GM21528 (cell line): ENCODE results near the gene CCDC116.
"Not testable (repeated sequence)": the region's sequence is repeated elsewhere in the genome, so short reads cannot be mapped to it uniquely, and the experiment has no call there.

Experiments
- ATAC-seq: cut with Tn5 transposase; IDR thresholded peaks from one replicate; pipeline ENCODE4 v1.9.1; 2021; ENCODE audit warnings: mild to moderate bottlenecking, moderate library complexity; ENCODE audit not compliant: unreplicated experiment, low FRiP score

Gene CCDC116

GRCh38 chr22:21629255-21630149 is 3.1 kb upstream of the CCDC116 start, which contains the start of gene YDJC:
Gene YDJC, minus strand, starts transcription at chr22:21630022. Its CDS starts 8 bp downstream, at chr22:21630014.
- peak; percentile 75 for ATAC-seq

DNA sequence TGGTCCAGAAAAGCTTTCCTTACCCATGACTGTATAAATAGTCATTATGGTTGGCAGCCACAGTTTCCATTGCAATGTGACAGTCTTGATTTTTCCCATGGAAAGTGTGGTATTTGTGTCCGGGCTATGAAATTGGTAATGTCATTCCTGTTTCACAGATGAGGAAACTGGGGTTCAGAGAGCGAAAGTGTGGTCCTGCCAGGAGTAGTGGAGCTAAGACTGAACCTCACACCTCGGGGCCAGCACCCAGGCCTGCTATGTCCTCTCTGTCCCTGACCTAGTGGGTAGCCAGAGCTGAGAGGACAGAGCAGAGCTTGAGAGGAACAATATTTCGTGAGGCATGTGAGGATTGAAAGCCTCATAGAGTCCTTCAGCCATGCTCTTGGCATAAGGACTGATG is 1.5 kb upstream of the CCDC116 start:
- ATAC-seq = no peak

DNA sequence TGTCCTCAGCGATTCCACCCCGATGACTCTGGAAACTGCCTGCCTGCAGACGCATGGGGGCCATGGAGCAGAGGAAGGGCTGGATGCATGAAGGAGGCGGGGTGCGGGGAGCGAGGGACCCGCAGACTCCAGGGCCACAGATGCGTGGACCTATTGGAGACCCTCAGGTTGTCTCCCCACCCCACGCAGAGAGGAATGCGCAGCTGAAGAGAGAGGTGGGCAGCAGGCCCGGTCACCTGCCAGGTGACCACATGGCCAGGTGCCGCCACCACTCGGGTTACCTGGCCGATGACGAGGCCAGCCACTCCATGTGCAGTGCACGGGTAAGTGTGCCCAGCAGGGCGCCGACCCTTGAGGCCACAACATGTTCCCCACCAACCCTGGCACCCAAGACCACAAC is 371 bp downstream of the CCDC116 start:
- no peak for ATAC-seq

- no peak for ATAC-seq
Observed at GRCh38 chr22:21633481-21633880, 921 bp downstream of the CCDC116 start.

- ATAC-seq = no peak
Observed at GRCh38 chr22:21634081-21634480, 1.5 kb downstream of the CCDC116 start.

GRCh38 chr22:21634844-21635243 is 2.3 kb downstream of the CCDC116 start:
- no peak for ATAC-seq

GRCh38 chr22:21635771-21636510 is 3.4 kb downstream of the CCDC116 start:
- no peak for ATAC-seq

DNA sequence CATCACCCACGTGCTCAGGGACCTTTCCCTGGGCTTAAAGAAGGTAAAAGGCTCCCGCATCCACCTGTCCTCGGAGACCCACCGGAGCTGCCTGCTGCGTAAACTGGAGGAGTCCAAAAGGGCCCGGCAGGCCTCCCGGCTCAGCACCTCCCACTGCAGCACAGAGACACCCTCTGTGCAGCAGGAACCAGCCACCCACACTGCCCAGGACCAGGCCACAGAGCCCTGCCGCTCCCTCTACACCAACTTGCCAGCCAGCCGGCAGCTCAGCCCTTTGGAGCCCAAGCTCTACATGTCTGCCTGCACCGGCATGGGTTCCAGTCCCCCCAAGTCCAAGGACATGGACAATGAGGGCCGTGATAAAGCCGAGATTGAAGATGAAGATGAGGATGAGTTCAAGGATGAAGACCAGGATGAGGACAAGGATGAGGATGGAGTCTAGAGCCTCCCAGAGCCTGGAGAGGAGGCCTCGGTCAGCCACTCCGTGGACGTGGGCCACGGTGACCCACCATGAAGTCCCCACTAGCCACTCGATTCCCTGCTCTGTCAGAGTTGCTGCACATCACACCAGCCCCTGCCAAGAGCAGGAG is 4.2 kb downstream of the CCDC116 start:
- no peak for ATAC-seq

DNA sequence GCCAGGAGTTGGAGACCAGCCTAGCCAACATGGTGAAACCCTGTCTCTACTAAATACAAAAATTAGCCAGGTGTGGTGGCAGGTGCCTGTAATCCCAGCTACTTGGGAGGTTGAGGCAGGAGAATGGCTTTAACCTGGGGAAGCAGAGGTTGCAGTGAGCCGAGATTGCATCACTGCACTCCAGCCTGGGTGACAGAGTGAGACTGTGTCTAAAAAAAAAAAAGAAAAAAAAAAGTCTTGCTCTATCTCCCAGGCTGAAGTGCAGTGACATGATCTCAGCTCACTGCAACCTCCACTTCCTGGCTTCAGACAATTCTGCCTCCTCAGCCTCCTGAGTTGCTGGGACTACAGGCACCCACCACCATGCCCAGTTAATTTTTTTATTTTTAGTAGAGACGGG is 4.9 kb downstream of the CCDC116 start:
- ATAC-seq = not testable (repeated sequence)

GRCh38 chr22:21639359-21639758 is 6.8 kb downstream of the CCDC116 start:
- no peak for ATAC-seq

DNA sequence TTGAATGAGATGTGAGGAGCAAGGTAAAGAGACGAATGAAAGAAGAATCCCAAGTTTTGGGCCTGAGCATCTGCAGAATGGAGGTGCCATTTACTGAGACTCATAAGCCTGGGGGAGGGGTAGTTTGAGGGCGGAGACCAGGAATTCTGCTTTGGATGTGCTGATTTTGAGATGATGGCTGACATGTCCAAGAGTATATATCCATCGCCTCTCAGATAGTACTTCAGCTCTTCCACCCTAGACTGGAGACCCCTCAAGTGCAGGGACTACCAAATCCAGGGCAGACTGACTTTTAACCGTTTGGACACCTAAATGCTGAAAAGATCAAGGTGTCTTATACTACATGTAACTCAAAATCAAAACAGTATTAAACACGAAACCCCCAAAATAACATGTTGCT is 8.2 kb downstream of the CCDC116 start:
- no peak for ATAC-seq

DNA sequence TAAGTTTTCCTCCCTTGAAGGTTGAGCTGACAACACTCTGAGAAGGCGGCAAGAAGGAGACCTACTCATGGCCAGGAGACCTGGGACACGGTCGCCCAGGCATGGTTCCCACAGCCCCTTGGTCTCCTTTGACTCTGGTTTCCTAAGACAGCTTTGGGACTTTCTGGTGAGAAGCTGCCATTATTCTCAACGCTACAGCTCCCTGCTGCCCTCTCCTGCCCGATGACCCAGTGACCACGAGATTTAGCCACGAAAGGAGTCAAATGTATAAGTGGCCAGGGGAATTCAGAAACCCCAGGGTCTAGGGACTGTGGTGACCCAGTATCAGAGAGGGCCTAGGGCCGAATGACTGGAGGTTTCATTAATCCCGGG is 8.8 kb downstream of the CCDC116 start:
- ATAC-seq = peak; percentile 7

GRCh38 chr22:21641789-21642583 is 9.4 kb downstream of the CCDC116 start, which contains the start of gene SDF2L1:
Gene SDF2L1, plus strand, starts transcription at chr22:21642302. Its CDS starts 35 bp downstream, at chr22:21642337.
- ATAC-seq = peak; percentile 79

- no peak for ATAC-seq
Observed at GRCh38 chr22:21642584-21643448, 10.3 kb downstream of the CCDC116 start.

DNA sequence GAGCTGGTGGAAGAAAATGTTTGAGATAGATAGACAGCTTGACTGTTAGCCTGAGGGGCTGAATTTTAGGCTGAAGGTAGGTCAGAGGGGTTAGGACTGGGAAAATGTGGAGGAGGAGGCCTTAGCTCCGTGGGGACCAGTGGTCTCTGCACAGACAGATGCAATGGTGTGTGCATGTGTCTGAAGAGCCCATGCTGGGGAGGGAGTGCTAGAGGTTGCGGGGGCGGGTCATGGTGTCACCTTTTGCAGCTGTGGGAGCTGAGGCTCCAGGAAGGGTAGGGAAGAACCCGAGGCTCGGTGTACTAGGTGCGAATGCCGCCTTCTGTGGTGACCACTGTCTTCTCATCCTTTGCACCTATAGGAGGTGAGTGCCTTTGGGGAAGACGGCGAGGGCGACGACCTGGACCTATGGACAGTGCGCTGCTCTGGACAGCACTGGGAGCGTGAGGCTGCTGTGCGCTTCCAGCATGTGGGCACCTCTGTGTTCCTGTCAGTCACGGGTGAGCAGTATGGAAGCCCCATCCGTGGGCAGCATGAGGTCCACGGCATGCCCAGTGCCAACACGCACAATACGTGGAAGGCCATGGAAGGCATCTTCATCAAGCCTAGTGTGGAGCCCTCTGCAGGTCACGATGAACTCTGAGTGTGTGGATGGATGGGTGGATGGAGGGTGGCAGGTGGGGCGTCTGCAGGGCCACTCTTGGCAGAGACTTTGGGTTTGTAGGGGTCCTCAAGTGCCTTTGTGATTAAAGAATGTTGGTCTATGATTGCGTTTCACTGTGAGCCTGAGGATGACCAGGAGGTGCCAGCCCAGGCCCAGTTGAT is 11.2 kb downstream of the CCDC116 start:
- no peak for ATAC-seq

DNA sequence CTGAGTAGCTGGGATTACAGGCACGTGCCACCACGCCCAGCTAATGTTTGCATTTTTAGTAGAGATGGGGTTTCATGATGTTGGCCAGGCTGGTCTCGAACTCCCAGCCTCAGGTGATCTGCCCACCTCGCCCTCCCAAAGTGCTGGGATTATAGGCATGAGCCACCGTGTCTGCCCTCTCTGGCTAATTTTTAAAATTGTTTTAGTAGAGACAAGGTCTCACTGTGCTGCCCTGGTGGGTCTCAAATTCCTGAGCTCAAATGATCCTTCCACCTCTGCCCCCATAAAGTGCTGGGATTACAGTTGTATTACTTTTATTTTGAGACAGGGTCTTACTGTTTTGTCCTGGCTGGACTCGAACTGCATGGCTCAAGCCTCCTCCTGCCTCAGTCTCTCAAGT is 13.0 kb downstream of the CCDC116 start:
- ATAC-seq = not testable (repeated sequence)

GRCh38 chr22:21646608-21647590 is 14.3 kb downstream of the CCDC116 start:
- no peak for ATAC-seq
